Fibroblast of skin of left quadriceps (primary cell): ENCODE results near the gene NBEA.
A peak's percentile ranks its signal among the peaks of the same experiment; 100 is the strongest.
"Not testable (repeated sequence)": the region's sequence is repeated elsewhere in the genome, so short reads cannot be mapped to it uniquely, and the experiment has no call there.

ENCODE experiments used
- DNase-seq, 2 experiments: peaks; one replicate each; pipeline ENCODE4 v3.0.0-alpha.2; 2013; ENCODE audit warnings: low read depth in 2 of 2

The NBEA gene

GRCh38 chr13:35058585-35058984 lies 116.5 kb downstream of the NBEA start:
- DNase-seq = not testable (repeated sequence)

GRCh38 chr13:35086667-35087066 lies 144.6 kb downstream of the NBEA start:
- DNase-seq = no peak

- no peak for DNase-seq
Observed at GRCh38 chr13:35092251-35092650, 150.2 kb downstream of the NBEA start.

- no peak for DNase-seq
Observed at GRCh38 chr13:35092751-35093150, 150.7 kb downstream of the NBEA start.

- no peak for DNase-seq
Observed at GRCh38 chr13:35093356-35093755, 151.3 kb downstream of the NBEA start.

- DNase-seq = not testable (repeated sequence)
Observed at GRCh38 chr13:35106771-35107170, 164.7 kb downstream of the NBEA start.

GRCh38 chr13:35107535-35107934 lies 165.5 kb downstream of the NBEA start:
- no peak for DNase-seq

GRCh38 chr13:35113612-35114011 lies 171.5 kb downstream of the NBEA start:
- DNase-seq = not testable (repeated sequence)

- no peak for DNase-seq
Observed at GRCh38 chr13:35127466-35127865, 185.4 kb downstream of the NBEA start.

GRCh38 chr13:35129500-35129899 lies 187.4 kb downstream of the NBEA start:
- DNase-seq = no peak

GRCh38 chr13:35131471-35131870 lies 189.4 kb downstream of the NBEA start:
- no peak for DNase-seq

GRCh38 chr13:35136585-35136984 lies 194.5 kb downstream of the NBEA start:
- no peak for DNase-seq

GRCh38 chr13:35139591-35139990 lies 197.5 kb downstream of the NBEA start:
- no peak for DNase-seq

- no peak for DNase-seq
Observed at GRCh38 chr13:35140321-35140720, 198.3 kb downstream of the NBEA start.

- DNase-seq = no peak
Observed at GRCh38 chr13:35140831-35141230, 198.8 kb downstream of the NBEA start.

- no peak for DNase-seq
Observed at GRCh38 chr13:35143123-35143522, 201.1 kb downstream of the NBEA start.

GRCh38 chr13:35144166-35144890 lies 202.3 kb downstream of the NBEA start:
- no peak for DNase-seq

GRCh38 chr13:35146686-35147085 lies 204.6 kb downstream of the NBEA start:
- DNase-seq = no peak

GRCh38 chr13:35157143-35157755 lies 215.2 kb downstream of the NBEA start:
- peak in 1 of 2 experiments; percentile 31 for DNase-seq

GRCh38 chr13:35159041-35159440 lies 217.0 kb downstream of the NBEA start:
- DNase-seq = no peak

GRCh38 chr13:35160896-35161295 lies 218.8 kb downstream of the NBEA start:
- no peak for DNase-seq

- DNase-seq = no peak
Observed at GRCh38 chr13:35162420-35162819, 220.3 kb downstream of the NBEA start.

GRCh38 chr13:35163674-35164073 lies 221.6 kb downstream of the NBEA start:
- DNase-seq = no peak
